Activated B cell treated with CpG ODN at 0.5 μM for 24 hours (primary cell): ENCODE data around the gene DBNDD2. TPM values are rescaled to one million over a fixed set of nuclear protein-coding genes. Genes with fewer than 3 reads are reported as not detected.

Experiments
- ATAC-seq: fragments of 200-7000 bp; cut with Tn5 transposase; one replicate; pipeline ENCODE4 v1.10.0; 2021; ENCODE audit warnings: low read depth, mild to moderate bottlenecking, moderate library complexity
- CTCF ChIA-PET: fragments of 350-600 bp; sonication (Branson Sonifier 250); formaldehyde crosslinking; loops from one replicate; lab custom pipeline; 2021; ENCODE audit warnings: antibody characterized with exemption; lab: Charles Lee
- POLR2A ChIA-PET: fragments of 350-600 bp; sonication (Branson Sonifier 250); formaldehyde crosslinking; loops from one replicate; lab custom pipeline; 2021; ENCODE audit warnings: antibody characterized with exemption; lab: Charles Lee
- DNase-seq: peaks from one replicate; pipeline ENCODE4 v3.0.0; 2022
- H3K27ac Mint-ChIP-seq: one replicate; pipeline ENCODE4 v1.8.0; 2020; ENCODE audit warnings: mixed read lengths
- H3K27me3 Mint-ChIP-seq: one replicate; pipeline ENCODE4 v1.8.0; 2021; ENCODE audit warnings: mixed read lengths
- H3K36me3 Mint-ChIP-seq: one replicate; pipeline ENCODE4 v1.8.0; 2021; ENCODE audit warnings: low read depth, mixed read lengths
- H3K4me1 Mint-ChIP-seq: one replicate; pipeline ENCODE4 v1.8.0; 2021; ENCODE audit warnings: mixed read lengths
- H3K4me3 Mint-ChIP-seq: one replicate; pipeline ENCODE4 v1.8.0; 2020; ENCODE audit warnings: mild to moderate bottlenecking, mixed read lengths
- H3K9me3 Mint-ChIP-seq: one replicate; pipeline ENCODE4 v1.8.0; 2020; ENCODE audit warnings: mixed read lengths
- CTCF ChIP-seq: fragments of 200-600 bp; IDR thresholded peaks from one replicate; pipeline ENCODE4 v1.8.0; 2022; ENCODE audit warnings: antibody characterized with exemption, mild to moderate bottlenecking
- intact Hi-C: fragments of 100-400 bp; cut with micrococcal nuclease; formaldehyde crosslinking; loops from one replicate; pipeline ENCODE4 v1.15.1; 2024
- total RNA-seq: library from RNA; stranded (reverse); gene quantifications from 2 replicates; pipeline ENCODE4 v1.2.3, GENCODE V29; 2022

DBNDD2 gene
- total RNA-seq, 1 donor from 2014 or later, result 2.7 TPM

GRCh38 chr20:45410887-45411286 is 2.8 kb downstream of the DBNDD2 start:
- H3K4me1 Mint-ChIP-seq, result peaks cover 36% of the 10 kb centered on the region
- ATAC-seq (no peak), DNase-seq (no peak)
- intact Hi-C loops, result no loop called here
- H3K27me3 Mint-ChIP-seq, result no peaks in the 10 kb centered on the region
- H3K9me3 Mint-ChIP-seq, result no peaks in the 10 kb centered on the region
- ChIA-PET POLR2A (interaction anchor here (1.2 to 2.2 kb wide), 2 partner anchors 37 to 48 kb away, joined by 4 to 6 read pairs; partner anchors contain the start of gene SYS1), CTCF (interaction anchor here (0.9 to 3.3 kb wide), 2 partner anchors 25 to 37 kb away, joined by 4 to 13 read pairs; no protein-coding TSS in a partner anchor)
- no peak for TF ChIP-seq CTCF
- no peak overlapping the region for H3K4me3 Mint-ChIP-seq
- peaks cover 5% of the 10 kb centered on the region for H3K36me3 Mint-ChIP-seq
- no peak overlapping the region for H3K27ac Mint-ChIP-seq

- H3K27ac Mint-ChIP-seq, result no peak overlapping the region
- H3K9me3 Mint-ChIP-seq, result no peaks in the 10 kb centered on the region
- ATAC-seq (no peak), DNase-seq (no peak)
- H3K4me3 Mint-ChIP-seq, result no peak overlapping the region
- no peaks in the 10 kb centered on the region for H3K27me3 Mint-ChIP-seq
- TF ChIP-seq CTCF, result no peak
- peaks cover 11% of the 10 kb centered on the region for H3K36me3 Mint-ChIP-seq
- ChIA-PET CTCF (interaction anchor here (1.1 to 3.3 kb wide), 5 partner anchors 24 to 50 kb away, joined by 3 to 13 read pairs (median 5); partner anchors contain the start of gene SYS1), POLR2A (interaction anchor here (0.6 to 0.8 kb wide), 2 partner anchors 49 to 450 kb away, joined by 3 read pairs; partner anchors contain the start of gene SYS1)
- H3K4me1 Mint-ChIP-seq, result peaks cover 43% of the 10 kb centered on the region
- intact Hi-C loops, result no loop called here
Observed at GRCh38 chr20:45412653-45413052, 4.6 kb downstream of the DBNDD2 start.

GRCh38 chr20:45413479-45413878 is 5.4 kb downstream of the DBNDD2 start:
- intact Hi-C loops, result no loop called here
- Mint-ChIP-seq H3K4me1 (peaks cover 44% of the 10 kb centered on the region), H3K9me3 (no peaks in the 10 kb centered on the region), H3K27me3 (no peaks in the 10 kb centered on the region), H3K4me3 (no peak overlapping the region), H3K36me3 (peaks cover 15% of the 10 kb centered on the region), H3K27ac (no peak overlapping the region)
- POLR2A ChIA-PET, result no interaction called here
- ATAC-seq, result no peak
- no peak for TF ChIP-seq CTCF
- CTCF ChIA-PET, result interaction anchor here (1.1 to 3.3 kb wide), 5 partner anchors 23 to 51 kb away, joined by 3 to 13 read pairs (median 5); partner anchors contain the start of gene SYS1
- DNase-seq, result no peak

- Mint-ChIP-seq H3K4me1 (peaks cover 58% of the 10 kb centered on the region), H3K4me3 (peak within 1 kb of the TSS; percentile 96), H3K27ac (peak within 1 kb of the TSS; percentile 98), H3K36me3 (peaks cover 35% of the 10 kb centered on the region), H3K9me3 (no peaks in the 10 kb centered on the region), H3K27me3 (no peaks in the 10 kb centered on the region)
- DNase-seq, result peak; percentile 75
- TF ChIP-seq CTCF, result no peak
- intact Hi-C loops, result loop anchor here (1.0 to 5.0 kb wide), 5 partner anchors 10 to 449 kb away; partner anchors contain the start of genes STK4 and SYS1
- peak; percentile 86 for ATAC-seq
- CTCF ChIA-PET, result interaction anchor here (1.0 to 5.7 kb wide), 7 partner anchors 21 to 355 kb away, joined by 3 to 39 read pairs (median 4); partner anchors contain the start of gene SYS1
- POLR2A ChIA-PET, result interaction anchor here (0.6 to 3.5 kb wide), 15 partner anchors 10 to 1734 kb away, joined by 3 to 41 read pairs (median 3); partner anchors contain the start of gene SYS1
Observed at GRCh38 chr20:45415822-45416637, 7.9 kb downstream of the DBNDD2 start, which contains the start of gene PIGT. Gene PIGT, plus strand, starts transcription at chr20:45416141. Its CDS starts 16 bp downstream, at chr20:45416157.
